Trophoblast cell (in vitro differentiated cells and primary cell): ENCODE measurements around the gene PPP1R27. TPM values are rescaled to one million over a fixed set of nuclear protein-coding genes. Genes with fewer than 3 reads are reported as not detected.
A peak's percentile ranks its signal among the peaks of the same experiment; 100 is the strongest.

Source experiments
- DNase-seq, 2 donors: peaks; one replicate each; pipeline ENCODE4 v3.0.0-alpha.2; 2016
- H2AFZ ChIP-seq: 2 replicates; pipeline ENCODE4 v1.6.1; 2013; ENCODE audit warnings: low read length, moderate library complexity, mild to moderate bottlenecking; ENCODE audit not compliant: insufficient read depth, poor library complexity
- H2AK5ac ChIP-seq: 2 replicates; pipeline ENCODE4 v1.6.1; 2013; ENCODE audit warnings: mild to moderate bottlenecking, low read length
- H2BK120ac ChIP-seq: 2 replicates; pipeline ENCODE4 v1.6.1; 2013; ENCODE audit warnings: low read length, mild to moderate bottlenecking, moderate library complexity; ENCODE audit not compliant: insufficient read depth, poor library complexity
- H2BK12ac ChIP-seq: 2 replicates; pipeline ENCODE4 v1.6.1; 2013; ENCODE audit warnings: mild to moderate bottlenecking, low read length, moderate library complexity
- H2BK5ac ChIP-seq: 2 replicates; pipeline ENCODE4 v1.6.1; 2013; ENCODE audit warnings: low read length, low read depth, moderate library complexity, mild to moderate bottlenecking; ENCODE audit not compliant: poor library complexity
- H3K14ac ChIP-seq: 2 replicates; pipeline ENCODE4 v1.6.1; 2013; ENCODE audit warnings: mild to moderate bottlenecking, low read length
- H3K18ac ChIP-seq: 2 replicates; pipeline ENCODE4 v1.6.1; 2013; ENCODE audit warnings: mild to moderate bottlenecking, low read length
- H3K23ac ChIP-seq: 2 replicates; pipeline ENCODE4 v1.6.1; 2013; ENCODE audit warnings: low read length
- H3K27ac ChIP-seq: 2 replicates; pipeline ENCODE4 v1.5.1; 2013; ENCODE audit warnings: low read depth, mild to moderate bottlenecking, inconsistent platforms, low read length, moderate library complexity
- H3K27me3 ChIP-seq: 2 replicates; pipeline ENCODE4 v1.6.1; 2013; ENCODE audit warnings: inconsistent platforms, mild to moderate bottlenecking, low read length, moderate library complexity; ENCODE audit not compliant: insufficient read depth
- H3K36me3 ChIP-seq, 2 experiments: 1 replicate in 1 of 2; 2 replicates in 1 of 2; pipeline ENCODE4 v1.6.1; 2013; ENCODE audit warnings: low read length in 2 of 2, mild to moderate bottlenecking in 2 of 2, moderate library complexity in 1 of 2; ENCODE audit not compliant: insufficient read depth in 2 of 2, control insufficient read depth in 1 of 2
- H3K4ac ChIP-seq: 2 replicates; pipeline ENCODE4 v1.6.1; 2013; ENCODE audit warnings: low read depth, mild to moderate bottlenecking, low read length, moderate library complexity
- H3K4me1 ChIP-seq, 2 experiments: 1 replicate in 1 of 2; 2 replicates in 1 of 2; pipeline ENCODE4 v1.6.1; 2013; ENCODE audit warnings: low read length in 2 of 2, mild to moderate bottlenecking in 2 of 2, moderate library complexity in 1 of 2; ENCODE audit not compliant: insufficient read depth in 2 of 2, control insufficient read depth in 1 of 2
- H3K4me2 ChIP-seq: 2 replicates; pipeline ENCODE4 v1.6.1; 2013; ENCODE audit warnings: inconsistent platforms, mild to moderate bottlenecking, low read length, moderate library complexity
- H3K4me3 ChIP-seq: 2 replicates; pipeline ENCODE4 v1.5.1; 2013; ENCODE audit warnings: mild to moderate bottlenecking, low read depth, low read length, inconsistent platforms
- H3K79me1 ChIP-seq: one replicate; pipeline ENCODE4 v1.6.1; 2013; ENCODE audit warnings: low read length
- H3K79me2 ChIP-seq: 2 replicates; pipeline ENCODE4 v1.6.1; 2013; ENCODE audit warnings: low read length, mild to moderate bottlenecking; ENCODE audit not compliant: control insufficient read depth, insufficient read depth, poor library complexity
- H3K9ac ChIP-seq: 2 replicates; pipeline ENCODE4 v1.6.1; 2013; ENCODE audit warnings: mild to moderate bottlenecking, low read length
- H3K9me3 ChIP-seq: 2 replicates; pipeline ENCODE4 v1.6.1; 2013; ENCODE audit warnings: low read depth, mild to moderate bottlenecking, control low read depth, inconsistent platforms, low read length; ENCODE audit not compliant: insufficient read depth
- H4K12ac ChIP-seq: 2 replicates; pipeline ENCODE4 v1.6.1; 2013; ENCODE audit warnings: low read depth, mild to moderate bottlenecking, low read length, moderate library complexity
- H4K8ac ChIP-seq: 2 replicates; pipeline ENCODE4 v1.6.1; 2013; ENCODE audit warnings: low read depth, mild to moderate bottlenecking, low read length, moderate library complexity
- H4K91ac ChIP-seq: one replicate; pipeline ENCODE4 v1.6.1; 2013; ENCODE audit warnings: low read depth, mild to moderate bottlenecking, low read length, moderate library complexity
- WGBS: extraction: QIAGEN DNeasy Blood & Tissue Kit; methylation state at CpG from one replicate; pipeline ENCODE4 v1.1.7; 2013; ENCODE audit warnings: missing lambda C conversion rate; ENCODE audit not compliant: insufficient read length, insufficient coverage; ENCODE audit errors: extremely low coverage; 5-methylcytosine and 5-hydroxymethylcytosine counted together
- polyA plus RNA-seq: library from polyadenylated mRNA; stranded (reverse); fragments of 200-250 nt; gene quantifications from 2 replicates; pipeline ENCODE4 v1.2.3, GENCODE V29; 2013

The PPP1R27 gene
- 0.33 and 0.43 TPM in 2 replicates for polyA plus RNA-seq

GRCh38 chr17:81834831-81835267 is at the start of gene PPP1R27:
Gene PPP1R27, minus strand, starts transcription at chr17:81835050. Its CDS starts 97 bp downstream, at chr17:81834953.
- peaks cover 15% of the 10 kb centered on the region for H3K79me2 ChIP-seq
- peak within 1 kb of the TSS; percentile 2 for H3K9ac ChIP-seq
- H3K14ac ChIP-seq, result peak within 1 kb of the TSS; percentile 12
- no peak within 1 kb of the TSS for H2BK5ac ChIP-seq
- peak within 1 kb of the TSS; percentile 1 for H2AFZ ChIP-seq
- no peak within 1 kb of the TSS for H2BK120ac ChIP-seq
- H3K79me1 ChIP-seq, result peaks cover 18% of the 10 kb centered on the region
- peak within 1 kb of the TSS; percentile 81 for H3K27ac ChIP-seq
- H3K4me1 ChIP-seq, result peaks cover 20 to 23% of the 10 kb centered on the region in 2 experiments
- peak within 1 kb of the TSS; percentile 34 for H3K18ac ChIP-seq
- H4K12ac ChIP-seq, result peak within 1 kb of the TSS; percentile 31
- no CpG with 5 or more reads among the region's 26 CpGs for WGBS
- peak within 1 kb of the TSS; percentile 98 for H4K8ac ChIP-seq
- peak within 1 kb of the TSS; percentile 95 for H3K4ac ChIP-seq
- H2BK12ac ChIP-seq, result no peak within 1 kb of the TSS
- peaks cover 2% of the 10 kb centered on the region for H3K9me3 ChIP-seq
- peak within 1 kb of the TSS; percentile 92 for H3K4me2 ChIP-seq
- peak within 1 kb of the TSS; percentile 34 for H2AK5ac ChIP-seq
- no peak for DNase-seq
- H3K27me3 ChIP-seq, result no peaks in the 10 kb centered on the region
- H3K36me3 ChIP-seq, result peaks cover 3% of the 10 kb centered on the region in 2 experiments
- H4K91ac ChIP-seq, result peak within 1 kb of the TSS; percentile 99
- no peak within 1 kb of the TSS for H3K4me3 ChIP-seq
- no peak within 1 kb of the TSS for H3K23ac ChIP-seq

GRCh38 chr17:81884520-81884919 is 49.7 kb upstream of the PPP1R27 start:
- Histone ChIP-seq H3K4me1 (no peaks in the 10 kb centered on the region), H3K27ac (no peak overlapping the region), H2BK12ac (no peak overlapping the region), H3K4me2 (no peak overlapping the region), H3K9ac (no peak overlapping the region), H3K79me1 (no peaks in the 10 kb centered on the region), H3K14ac (no peak overlapping the region), H4K8ac (no peak overlapping the region), H3K36me3 (peaks cover 58 to 64% of the 10 kb centered on the region in 2 experiments), H3K23ac (no peak overlapping the region), H3K27me3 (no peaks in the 10 kb centered on the region), H2AK5ac (no peak overlapping the region), H3K79me2 (peaks cover 2% of the 10 kb centered on the region), H4K12ac (no peak overlapping the region), H3K4me3 (no peak overlapping the region), H2BK5ac (no peak overlapping the region), H3K9me3 (peaks cover 4% of the 10 kb centered on the region), H3K4ac (no peak overlapping the region), H3K18ac (no peak overlapping the region), H2AFZ (no peak overlapping the region), H2BK120ac (no peak overlapping the region), H4K91ac (no peak overlapping the region)
- DNase-seq, result no peak
- WGBS, result no CpG with 5 or more reads among the region's 11 CpGs

- Histone ChIP-seq H3K4me2 (no peak overlapping the region), H2BK5ac (no peak overlapping the region), H3K79me2 (no peaks in the 10 kb centered on the region), H3K18ac (no peak overlapping the region), H3K4ac (no peak overlapping the region), H3K4me1 (no peaks in the 10 kb centered on the region), H3K9ac (no peak overlapping the region), H2AK5ac (no peak overlapping the region), H3K14ac (no peak overlapping the region), H4K8ac (no peak overlapping the region), H4K12ac (no peak overlapping the region), H3K27me3 (no peaks in the 10 kb centered on the region), H2AFZ (no peak overlapping the region), H2BK12ac (no peak overlapping the region), H3K9me3 (peaks cover 1% of the 10 kb centered on the region), H3K27ac (no peak overlapping the region), H2BK120ac (no peak overlapping the region), H3K36me3 (peaks cover 20% of the 10 kb centered on the region in 2 experiments), H3K79me1 (no peaks in the 10 kb centered on the region), H3K23ac (no peak overlapping the region), H3K4me3 (no peak overlapping the region), H4K91ac (no peak overlapping the region)
- WGBS, result no CpG with 5 or more reads among the region's 5 CpGs
- no peak for DNase-seq
These were observed 44.3 kb upstream of the PPP1R27 start for GRCh38 chr17:81879121-81879520.

- no peaks in the 10 kb centered on the region for H3K79me1 ChIP-seq
- no peaks in the 10 kb centered on the region for H3K79me2 ChIP-seq
- peaks cover 1% of the 10 kb centered on the region for H3K9me3 ChIP-seq
- H2BK12ac ChIP-seq, result no peak overlapping the region
- H2AFZ ChIP-seq, result no peak overlapping the region
- no peak overlapping the region for H3K4me3 ChIP-seq
- WGBS, result no CpG with 5 or more reads among the region's 3 CpGs
- H3K4me2 ChIP-seq, result no peak overlapping the region
- H2AK5ac ChIP-seq, result no peak overlapping the region
- no peak for DNase-seq
- H3K4ac ChIP-seq, result no peak overlapping the region
- no peak overlapping the region for H3K18ac ChIP-seq
- H4K91ac ChIP-seq, result no peak overlapping the region
- no peak overlapping the region for H2BK5ac ChIP-seq
- H3K27me3 ChIP-seq, result no peaks in the 10 kb centered on the region
- no peak overlapping the region for H3K9ac ChIP-seq
- H3K23ac ChIP-seq, result no peak overlapping the region
- peaks cover 14 to 19% of the 10 kb centered on the region in 2 experiments for H3K36me3 ChIP-seq
- no peak overlapping the region for H4K12ac ChIP-seq
- no peak overlapping the region for H3K14ac ChIP-seq
- H4K8ac ChIP-seq, result no peak overlapping the region
- no peak overlapping the region for H2BK120ac ChIP-seq
- H3K27ac ChIP-seq, result no peak overlapping the region
- H3K4me1 ChIP-seq, result no peaks in the 10 kb centered on the region
These were observed 43.4 kb upstream of the PPP1R27 start for GRCh38 chr17:81878294-81878693.
